Natural killer cell (primary cell): Measurements from ENCODE around the gene MLN. TPM values are rescaled to one million over a fixed set of nuclear protein-coding genes. Genes with fewer than 3 reads are reported as not detected.
A peak's percentile ranks its signal among the peaks of the same experiment; 100 is the strongest.

Experiments
- ATAC-seq, 3 donors: fragments of 150-1000 bp in 2 of 3; fragments of 200-7000 bp in 1 of 3; cut with Tn5 transposase; 1 replicate in 1 of 3; 2 replicates in 2 of 3; pipeline ENCODE4 v1.10.0; 2021; ENCODE audit warnings: mild to moderate bottlenecking in 2 of 3, moderate library complexity in 2 of 3
- DNase-seq, 2 donors: peaks; one replicate each; pipeline versions ENCODE4 v3.0.0 to v3.0.0-alpha.2; 2013 to 2021; ENCODE audit warnings: mixed read lengths in 1 of 2
- H3K27ac ChIP-seq: one replicate; pipeline ENCODE4 v1.5.1; 2013; ENCODE audit warnings: mild to moderate bottlenecking, low read length
- H3K27me3 ChIP-seq: one replicate; pipeline ENCODE4 v1.6.1; 2013; ENCODE audit warnings: low read length; ENCODE audit not compliant: control insufficient read depth, insufficient read depth
- H3K36me3 ChIP-seq: one replicate; pipeline ENCODE4 v1.6.1; 2013; ENCODE audit warnings: low read length; ENCODE audit not compliant: control insufficient read depth, insufficient read depth
- H3K4me1 ChIP-seq: one replicate; pipeline ENCODE4 v1.6.1; 2013; ENCODE audit warnings: low read length; ENCODE audit not compliant: control insufficient read depth, insufficient read depth
- H3K4me3 ChIP-seq: one replicate; pipeline ENCODE4 v1.5.1; 2013; ENCODE audit warnings: low read length
- H3K9me3 ChIP-seq: one replicate; pipeline ENCODE4 v1.6.1; 2013; ENCODE audit warnings: low read length; ENCODE audit not compliant: control insufficient read depth, insufficient read depth
- H3K27ac Mint-ChIP-seq, 2 donors: one replicate each; pipeline ENCODE4 v1.8.0; 2022; ENCODE audit warnings: mild to moderate bottlenecking in 2 of 2, mixed read lengths in 2 of 2, moderate library complexity in 1 of 2
- H3K27me3 Mint-ChIP-seq, 2 donors: one replicate each; pipeline ENCODE4 v1.8.0; 2022; ENCODE audit warnings: low read depth in 2 of 2, mixed read lengths in 2 of 2
- H3K36me3 Mint-ChIP-seq: one replicate; pipeline ENCODE4 v1.8.0; 2022; ENCODE audit warnings: mixed read lengths
- H3K4me1 Mint-ChIP-seq, 2 donors: one replicate each; pipeline ENCODE4 v1.8.0; 2022; ENCODE audit warnings: mixed read lengths in 2 of 2
- H3K4me3 Mint-ChIP-seq: one replicate; pipeline ENCODE4 v1.8.0; 2022; ENCODE audit warnings: mild to moderate bottlenecking, moderate library complexity, mixed read lengths
- H3K9me3 Mint-ChIP-seq, 2 donors: one replicate each; pipeline ENCODE4 v1.8.0; 2022; ENCODE audit warnings: mixed read lengths in 2 of 2
- CTCF ChIP-seq: fragments of 200-600 bp; IDR thresholded peaks from one replicate; pipeline ENCODE4 v1.8.0; 2022; ENCODE audit warnings: antibody characterized with exemption
- WGBS: methylation state at CpG from one replicate; pipeline ENCODE4 v1.1.7; 2013; ENCODE audit warnings: missing lambda C conversion rate; ENCODE audit not compliant: insufficient coverage; 5-methylcytosine and 5-hydroxymethylcytosine counted together
- intact Hi-C: fragments of 100-400 bp; cut with micrococcal nuclease; formaldehyde crosslinking; loops from one replicate; pipeline ENCODE4 v1.14.2; 2022
- total RNA-seq, 4 donors: library from RNA; stranded (reverse); fragments of 120-200 nt in 1 of 4; gene quantifications; one replicate each; pipeline versions ENCODE4 v1.2.3 to v1.2.4, GENCODE V29; 2013 to 2022

MLN gene
- total RNA-seq, 3 donors from 2014 or later (not counting 1 experiment from before 2014, with no cell fraction given) = not detected

DNA sequence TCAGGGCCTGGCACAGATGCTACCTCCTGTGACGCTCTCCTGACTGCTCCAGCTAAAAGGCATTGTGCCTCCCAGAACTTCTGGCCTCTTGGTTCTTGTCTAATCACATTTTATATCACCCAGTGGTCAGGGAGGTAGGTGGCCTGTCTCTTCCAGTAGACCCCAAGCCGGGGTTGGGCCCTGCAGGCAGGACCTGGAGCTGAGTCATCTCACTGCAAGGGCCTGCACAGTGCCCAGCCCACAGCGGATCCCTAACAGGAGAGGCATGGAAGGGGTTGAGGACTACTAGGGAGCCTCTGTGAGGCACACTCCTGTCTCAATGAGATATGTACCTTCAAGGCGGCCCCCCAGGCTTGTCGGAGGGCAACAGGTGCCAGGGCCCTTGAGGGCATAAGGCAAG, 21.2 kb downstream of the MLN start:
- WGBS = 96% methylated on average over 5 of the region's 5 CpGs
- peaks cover 39 to 51% of the 10 kb centered on the region in 2 donors for H3K4me1 Mint-ChIP-seq
- intact Hi-C loops = no loop called here
- H3K9me3 Mint-ChIP-seq = no peaks in the 10 kb centered on the region
- no peaks in the 10 kb centered on the region for H3K27me3 ChIP-seq
- no peak for DNase-seq
- H3K4me3 ChIP-seq = no peak overlapping the region
- peak overlapping the region; percentile 25 to 45 for H3K27ac Mint-ChIP-seq
- no peaks in the 10 kb centered on the region for H3K9me3 ChIP-seq
- H3K27ac ChIP-seq = no peak overlapping the region
- no peaks in the 10 kb centered on the region for H3K27me3 Mint-ChIP-seq
- no peak for ATAC-seq
- no peak for TF ChIP-seq CTCF
- H3K4me1 ChIP-seq = peaks cover 25% of the 10 kb centered on the region
- H3K36me3 Mint-ChIP-seq = no peaks in the 10 kb centered on the region
- H3K4me3 Mint-ChIP-seq = no peak overlapping the region
- H3K36me3 ChIP-seq = peaks cover 85% of the 10 kb centered on the region

DNA sequence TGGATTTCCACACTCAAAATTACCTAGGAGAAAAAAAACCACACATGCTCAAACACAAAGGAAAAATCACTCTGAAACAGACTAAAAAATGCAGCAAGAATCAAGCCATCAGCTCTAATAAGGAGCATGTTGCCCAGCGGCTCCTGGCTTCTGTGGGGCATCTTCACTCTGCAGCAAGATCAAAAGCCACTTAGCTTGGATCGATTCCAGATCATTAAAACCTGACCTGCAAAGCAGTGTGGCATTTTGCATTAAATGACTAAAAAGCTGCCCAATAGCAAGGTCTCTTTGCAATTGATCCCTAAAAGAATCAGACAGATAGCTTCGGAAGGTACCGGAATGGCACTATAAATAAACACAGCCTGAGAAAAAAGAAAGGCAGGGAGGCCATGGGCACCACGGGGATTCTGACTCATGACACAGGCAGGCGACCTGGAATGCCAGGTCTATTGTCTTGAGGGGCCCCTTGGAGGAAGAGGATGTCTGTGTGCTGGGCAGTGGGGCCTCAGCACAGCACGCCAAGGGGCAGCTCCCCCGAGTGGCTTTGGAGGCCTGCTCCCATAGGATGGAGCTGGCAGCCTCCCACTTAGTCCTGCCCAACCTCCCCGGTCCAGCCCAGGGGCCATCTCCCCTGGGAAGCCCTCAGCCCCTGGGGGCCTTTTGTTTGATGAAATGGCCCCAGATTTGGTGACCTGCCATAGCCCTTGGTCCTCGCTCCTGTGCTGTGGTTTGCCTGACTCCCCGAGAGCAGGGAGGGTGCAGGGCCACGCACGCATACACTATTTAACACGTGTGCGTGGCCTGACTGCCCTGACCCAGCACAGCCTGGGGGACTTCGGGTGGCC, 22.4 kb downstream of the MLN start:
- Histone ChIP-seq H3K4me1 (peaks cover 16% of the 10 kb centered on the region), H3K9me3 (no peaks in the 10 kb centered on the region), H3K4me3 (no peak overlapping the region), H3K27ac (no peak overlapping the region), H3K27me3 (no peaks in the 10 kb centered on the region), H3K36me3 (peaks cover 90% of the 10 kb centered on the region)
- DNase-seq (no peak), ATAC-seq (no peak)
- Mint-ChIP-seq H3K36me3 (no peaks in the 10 kb centered on the region), H3K27ac (no peak overlapping the region), H3K27me3 (no peaks in the 10 kb centered on the region), H3K9me3 (no peaks in the 10 kb centered on the region), H3K4me3 (no peak overlapping the region), H3K4me1 (peaks cover 27 to 40% of the 10 kb centered on the region in 2 donors)
- 94% methylated on average over 16 of the region's 16 CpGs for WGBS
- no peak for TF ChIP-seq CTCF
- intact Hi-C loops = no loop called here

GRCh38 chr6:33779895-33780294, 23.9 kb downstream of the MLN start:
- Histone ChIP-seq H3K27ac (no peak overlapping the region), H3K4me3 (no peak overlapping the region), H3K9me3 (no peaks in the 10 kb centered on the region), H3K36me3 (peaks cover 94% of the 10 kb centered on the region), H3K4me1 (peaks cover 4% of the 10 kb centered on the region), H3K27me3 (no peaks in the 10 kb centered on the region)
- no peaks in the 10 kb centered on the region for H3K27me3 Mint-ChIP-seq
- 92% methylated on average over 14 of the region's 14 CpGs for WGBS
- H3K27ac Mint-ChIP-seq = no peak overlapping the region
- H3K36me3 Mint-ChIP-seq = no peaks in the 10 kb centered on the region
- DNase-seq (no peak), ATAC-seq (no peak)
- TF ChIP-seq CTCF = no peak
- peaks cover 13 to 26% of the 10 kb centered on the region in 2 donors for H3K4me1 Mint-ChIP-seq
- no peaks in the 10 kb centered on the region for H3K9me3 Mint-ChIP-seq
- no peak overlapping the region for H3K4me3 Mint-ChIP-seq
- intact Hi-C loops = no loop called here

DNA sequence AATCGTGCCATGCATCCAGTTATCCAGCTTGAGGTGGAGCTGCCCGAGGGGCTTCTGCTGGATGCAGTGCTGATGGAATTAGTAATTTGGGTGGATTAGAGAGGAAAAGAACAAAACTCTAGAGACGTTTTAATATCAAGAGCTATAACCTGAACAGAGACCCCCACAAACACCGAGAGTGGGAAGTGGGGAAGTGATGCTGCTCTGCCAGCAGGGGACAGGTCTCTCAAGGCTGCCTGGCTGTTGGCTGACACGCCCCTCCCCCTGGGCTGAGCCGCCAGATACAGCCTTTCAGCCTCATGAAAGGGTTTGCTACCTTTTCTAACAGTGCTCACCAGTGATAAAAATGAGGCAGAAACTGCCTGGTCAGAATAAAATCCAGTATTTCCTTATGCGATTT, 24.5 kb downstream of the MLN start:
- WGBS = over 99% methylated on average over 5 of the region's 7 CpGs
- H3K4me1 Mint-ChIP-seq = peaks cover 7 to 20% of the 10 kb centered on the region in 2 donors
- TF ChIP-seq CTCF = no peak
- no peak overlapping the region for H3K4me3 Mint-ChIP-seq
- no peaks in the 10 kb centered on the region for H3K4me1 ChIP-seq
- H3K27me3 ChIP-seq = no peaks in the 10 kb centered on the region
- no peak for ATAC-seq
- no peaks in the 10 kb centered on the region for H3K9me3 ChIP-seq
- H3K27ac ChIP-seq = no peak overlapping the region
- no peaks in the 10 kb centered on the region for H3K9me3 Mint-ChIP-seq
- H3K27ac Mint-ChIP-seq = no peak overlapping the region
- no peak for DNase-seq
- no peaks in the 10 kb centered on the region for H3K27me3 Mint-ChIP-seq
- intact Hi-C loops = no loop called here
- peaks cover 94% of the 10 kb centered on the region for H3K36me3 ChIP-seq
- H3K4me3 ChIP-seq = no peak overlapping the region
- H3K36me3 Mint-ChIP-seq = no peaks in the 10 kb centered on the region
